ENCODE measurements around the gene FAM193B.
"Not testable (repeated sequence)": the region's sequence is repeated elsewhere in the genome, so short reads cannot be mapped to it uniquely, and the experiment has no call there.

- TF ChIP-seq POLR2AphosphoS5 (IDR thresholded peaks at IDR 0.05); CTCF (IDR thresholded peaks at IDR 0.05 in 8 of 11, conservative IDR thresholded peaks at IDR 0.05 in 3 of 11); POLR2A (IDR thresholded peaks at IDR 0.05): not testable (repeated sequence)
Measured at GRCh38 chr5:177559446-177559941, 5.1 kb upstream of the FAM193B start.
